Transverse colon (tissue), 4 donors: Measurements from ENCODE around the gene DMD.

Experiments
- EP300 ChIP-seq: sonication (generic); formaldehyde crosslinking; IDR thresholded peaks from one replicate; pipeline ENCODE4 v1.6.1; 2017; ENCODE audit warnings: antibody characterized with exemption, low read depth
- POLR2A ChIP-seq: fragments of 450-650 bp; IDR thresholded peaks from one replicate; pipeline ENCODE4 v1.6.1; 2016; ENCODE audit warnings: antibody characterized with exemption, mild to moderate bottlenecking, moderate library complexity
- POLR2AphosphoS5 ChIP-seq, 3 donors: sonication (generic); formaldehyde crosslinking; IDR thresholded peaks; one replicate each; pipeline ENCODE4 v1.6.1; 2016; ENCODE audit warnings: antibody characterized with exemption in 3 of 3
- TF ChIP-seq, protein P1 (sequence below), 5 experiments: fragments of 200-600 bp in 3 of 5; fragments of 450-650 bp in 2 of 5; sonication (generic) in 3 of 5; IDR thresholded peaks; 1 replicate in 2 of 5; 2 replicates in 3 of 5; pipeline ENCODE4 v1.5.1; 2016 to 2017; ENCODE audit warnings: antibody characterized with exemption in 5 of 5, inconsistent platforms in 3 of 5, mild to moderate bottlenecking in 2 of 5, moderate library complexity in 1 of 5

GRCh38 chrX:32788936-32789335 lies 422.4 kb downstream of the DMD start:
- TF ChIP-seq, protein P1, sequence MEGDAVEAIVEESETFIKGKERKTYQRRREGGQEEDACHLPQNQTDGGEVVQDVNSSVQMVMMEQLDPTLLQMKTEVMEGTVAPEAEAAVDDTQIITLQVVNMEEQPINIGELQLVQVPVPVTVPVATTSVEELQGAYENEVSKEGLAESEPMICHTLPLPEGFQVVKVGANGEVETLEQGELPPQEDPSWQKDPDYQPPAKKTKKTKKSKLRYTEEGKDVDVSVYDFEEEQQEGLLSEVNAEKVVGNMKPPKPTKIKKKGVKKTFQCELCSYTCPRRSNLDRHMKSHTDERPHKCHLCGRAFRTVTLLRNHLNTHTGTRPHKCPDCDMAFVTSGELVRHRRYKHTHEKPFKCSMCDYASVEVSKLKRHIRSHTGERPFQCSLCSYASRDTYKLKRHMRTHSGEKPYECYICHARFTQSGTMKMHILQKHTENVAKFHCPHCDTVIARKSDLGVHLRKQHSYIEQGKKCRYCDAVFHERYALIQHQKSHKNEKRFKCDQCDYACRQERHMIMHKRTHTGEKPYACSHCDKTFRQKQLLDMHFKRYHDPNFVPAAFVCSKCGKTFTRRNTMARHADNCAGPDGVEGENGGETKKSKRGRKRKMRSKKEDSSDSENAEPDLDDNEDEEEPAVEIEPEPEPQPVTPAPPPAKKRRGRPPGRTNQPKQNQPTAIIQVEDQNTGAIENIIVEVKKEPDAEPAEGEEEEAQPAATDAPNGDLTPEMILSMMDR (IDR thresholded peaks at IDR 0.05): no peak
- TF ChIP-seq EP300 (no peak), POLR2AphosphoS5 (IDR thresholded peaks at IDR 0.05) (no peak), POLR2A (no peak)
